Smooth muscle cell (in vitro differentiated cells): Measurements from ENCODE around the gene PRDM15. TPM values are rescaled to one million over a fixed set of nuclear protein-coding genes. Genes with fewer than 3 reads are reported as not detected.

Source experiments
- DNase-seq: peaks from one replicate; lab custom pipeline; 2025; ENCODE audit not compliant: unreplicated experiment; lab: John Stamatoyannopoulos, UW
- H2AFZ ChIP-seq: fragments of 200-600 bp; sonication (generic); 2 replicates; pipeline ENCODE4 v1.6.0; 2016; ENCODE audit warnings: antibody characterized with exemption, low read depth, mild to moderate bottlenecking
- H3F3A ChIP-seq: fragments of 200-600 bp; sonication (generic); 2 replicates; pipeline ENCODE4 v1.6.0; 2017; ENCODE audit warnings: antibody characterized with exemption, low read depth
- H3K27ac ChIP-seq: fragments of 200-600 bp; sonication (generic); 2 replicates; pipeline ENCODE4 v1.5.1; 2016; ENCODE audit warnings: low read depth, mild to moderate bottlenecking
- H3K27me3 ChIP-seq: fragments of 200-600 bp; sonication (generic); 2 replicates; pipeline ENCODE4 v1.6.1; 2016; ENCODE audit warnings: low read depth, mild to moderate bottlenecking
- H3K36me3 ChIP-seq: fragments of 200-600 bp; sonication (generic); 2 replicates; pipeline ENCODE4 v1.5.1; 2016; ENCODE audit warnings: low read depth
- H3K4me1 ChIP-seq: fragments of 200-600 bp; sonication (generic); 2 replicates; pipeline ENCODE4 v1.5.1; 2016; ENCODE audit warnings: low read depth
- H3K4me2 ChIP-seq: fragments of 200-600 bp; sonication (generic); 2 replicates; pipeline ENCODE4 v1.6.0; 2016; ENCODE audit warnings: mild to moderate bottlenecking
- H3K4me3 ChIP-seq: fragments of 200-600 bp; sonication (generic); 2 replicates; pipeline ENCODE4 v1.5.1; 2016; ENCODE audit warnings: mild to moderate bottlenecking
- H3K79me2 ChIP-seq: fragments of 200-600 bp; sonication (generic); 2 replicates; pipeline ENCODE4 v1.6.0; 2016; ENCODE audit warnings: low read depth, mild to moderate bottlenecking
- H3K9ac ChIP-seq: fragments of 200-600 bp; sonication (generic); 2 replicates; pipeline ENCODE4 v1.6.0; 2016; ENCODE audit warnings: low read depth
- H3K9me3 ChIP-seq: fragments of 200-600 bp; sonication (generic); replicated peaks from 2 replicates; pipeline ENCODE4 v1.5.1; 2016; ENCODE audit warnings: low read depth
- H4K20me1 ChIP-seq: fragments of 200-600 bp; sonication (generic); 2 replicates; pipeline ENCODE4 v1.6.0; 2016; ENCODE audit warnings: low read depth
- CTCF ChIP-seq: fragments of 200-600 bp; sonication (generic); IDR thresholded peaks from 2 replicates; pipeline ENCODE4 v1.5.1; 2017; ENCODE audit warnings: borderline replicate concordance, mild to moderate bottlenecking, antibody characterized with exemption; ENCODE audit not compliant: insufficient read depth, poor library complexity, severe bottlenecking
- WGBS: methylation state at CpG from one replicate; pipeline ENCODE4 v1.1.7; 2016; ENCODE audit warnings: low lambda C conversion rate; 5-methylcytosine and 5-hydroxymethylcytosine counted together
- polyA plus RNA-seq: library from polyadenylated mRNA; unstranded; fragments of >200 nt; fragmentation: Nextera tagmentation; extraction: Ambion mirVana; gene quantifications from 2 replicates; pipeline ENCODE4 v1.2.1, GENCODE V29; 2016
- total RNA-seq: library from RNA; depleted of rRNA; stranded (reverse); fragments of >200 nt; gene quantifications from 2 replicates; pipeline ENCODE4 v1.2.3, GENCODE V29; 2014

The PRDM15 gene
- total and polyA plus RNA-seq, 2 experiments from 2014 or later: 2.0 to 6.8 TPM

- no peak for TF ChIP-seq CTCF
- 94% methylated on average over 7 of the region's 7 CpGs for WGBS
- H3K9ac ChIP-seq: no peak overlapping the region
- no peaks in the 10 kb centered on the region for H4K20me1 ChIP-seq
- H3K27me3 ChIP-seq: no peaks in the 10 kb centered on the region
- H2AFZ ChIP-seq: no peak overlapping the region
- H3F3A ChIP-seq: no peaks in the 10 kb centered on the region
- no peak overlapping the region for H3K4me2 ChIP-seq
- no peak overlapping the region for H3K27ac ChIP-seq
- no peaks in the 10 kb centered on the region for H3K36me3 ChIP-seq
- no peaks in the 10 kb centered on the region for H3K79me2 ChIP-seq
- no peaks in the 10 kb centered on the region for H3K9me3 ChIP-seq
- no peak for DNase-seq
- H3K4me3 ChIP-seq: no peak overlapping the region
- no peaks in the 10 kb centered on the region for H3K4me1 ChIP-seq
Observed at GRCh38 chr21:41799763-41800162, 79.4 kb downstream of the PRDM15 start.

- H3K79me2 ChIP-seq: no peaks in the 10 kb centered on the region
Observed at GRCh38 chr21:41798326-41798725, 80.8 kb downstream of the PRDM15 start.

GRCh38 chr21:41796476-41797080 is 82.6 kb downstream of the PRDM15 start:
- Histone ChIP-seq H3K9me3 (no peaks in the 10 kb centered on the region), H3K27me3 (no peaks in the 10 kb centered on the region), H3K36me3 (no peaks in the 10 kb centered on the region), H4K20me1 (no peaks in the 10 kb centered on the region), H3K9ac (no peak overlapping the region), H3K4me2 (no peak overlapping the region), H3K27ac (no peak overlapping the region), H3K4me3 (no peak overlapping the region), H3K4me1 (no peaks in the 10 kb centered on the region), H3F3A (no peaks in the 10 kb centered on the region), H2AFZ (no peak overlapping the region), H3K79me2 (no peaks in the 10 kb centered on the region)
- no peak for DNase-seq
- 96% methylated on average over 14 of the region's 14 CpGs for WGBS
- TF ChIP-seq CTCF: no peak

More at GRCh38 chr21:41798326-41798725, 80.8 kb downstream of the PRDM15 start:
- H3F3A ChIP-seq: no peaks in the 10 kb centered on the region
- no peak overlapping the region for H3K27ac ChIP-seq
- no peaks in the 10 kb centered on the region for H3K36me3 ChIP-seq
- H3K4me1 ChIP-seq: no peaks in the 10 kb centered on the region
- no peak overlapping the region for H3K4me2 ChIP-seq
- H2AFZ ChIP-seq: no peak overlapping the region
- H3K27me3 ChIP-seq: no peaks in the 10 kb centered on the region
- no peak for DNase-seq
- H4K20me1 ChIP-seq: no peaks in the 10 kb centered on the region
- WGBS: 94% methylated on average over 20 of the region's 20 CpGs
- H3K9ac ChIP-seq: no peak overlapping the region
- H3K4me3 ChIP-seq: no peak overlapping the region
- no peak for TF ChIP-seq CTCF
- H3K9me3 ChIP-seq: no peaks in the 10 kb centered on the region

- Histone ChIP-seq H3K27ac (no peak overlapping the region), H3K4me2 (no peak overlapping the region), H3K36me3 (no peaks in the 10 kb centered on the region), H3K9ac (no peak overlapping the region), H3F3A (no peaks in the 10 kb centered on the region), H3K79me2 (no peaks in the 10 kb centered on the region), H2AFZ (no peak overlapping the region), H3K4me1 (no peaks in the 10 kb centered on the region), H3K4me3 (no peak overlapping the region), H4K20me1 (no peaks in the 10 kb centered on the region), H3K9me3 (no peaks in the 10 kb centered on the region), H3K27me3 (no peaks in the 10 kb centered on the region)
- TF ChIP-seq CTCF: no peak
- DNase-seq: no peak
- WGBS: 67% methylated on average over 3 of the region's 3 CpGs
Observed at GRCh38 chr21:41795726-41796125, 83.4 kb downstream of the PRDM15 start.
